WTC11 (cell line): ENCODE data around the gene GASK1B.

Source experiments
- CTCF ChIP-seq: fragments of 200-600 bp; IDR thresholded peaks from 2 replicates; pipeline ENCODE4 v1.8.0; 2022; ENCODE audit warnings: antibody characterized with exemption
- E2F5 ChIP-seq: sonication (generic); formaldehyde crosslinking; IDR thresholded peaks from 2 replicates; pipeline ENCODE4 v1.8.1; 2022; ENCODE audit warnings: mild to moderate bottlenecking, moderate library complexity, missing genetic modification reagents
- HMGXB4 ChIP-seq: sonication (generic); formaldehyde crosslinking; IDR thresholded peaks from 2 replicates; pipeline ENCODE4 v1.8.1; 2023; ENCODE audit warnings: mild to moderate bottlenecking, moderate library complexity, missing genetic modification reagents
- JUN ChIP-seq: sonication (generic); formaldehyde crosslinking; IDR thresholded peaks from 2 replicates; pipeline ENCODE4 v1.8.0; 2023; ENCODE audit warnings: mild to moderate bottlenecking, missing genetic modification reagents
- ZBTB21 ChIP-seq: sonication (generic); formaldehyde crosslinking; IDR thresholded peaks from 2 replicates; pipeline ENCODE4 v1.8.1; 2023; ENCODE audit warnings: mild to moderate bottlenecking, missing genetic modification reagents, borderline replicate concordance
- ZNF232 ChIP-seq: sonication (generic); formaldehyde crosslinking; IDR thresholded peaks from 2 replicates; pipeline ENCODE4 v1.8.0; 2022; ENCODE audit warnings: mild to moderate bottlenecking, missing genetic modification reagents
- ZNF671 ChIP-seq: fragments of 250-450 bp; sonication (Bioruptor Pico); IDR thresholded peaks from 2 replicates; pipeline ENCODE4 v1.8.0; 2021; ENCODE audit warnings: mild to moderate bottlenecking
- TF ChIP-seq, protein P1 (sequence below): sonication (generic); formaldehyde crosslinking; IDR thresholded peaks from 2 replicates; pipeline ENCODE4 v1.8.0; 2022; ENCODE audit warnings: mild to moderate bottlenecking, missing genetic modification reagents
- TF ChIP-seq, protein P2 (sequence below): sonication (generic); formaldehyde crosslinking; IDR thresholded peaks from 2 replicates; pipeline ENCODE4 v1.8.1; 2022; ENCODE audit warnings: low read depth, missing genetic modification reagents, borderline replicate concordance
- TF ChIP-seq, protein P3 (sequence below): fragments of 250-450 bp; sonication (Bioruptor Pico); IDR thresholded peaks from 2 replicates; pipeline ENCODE4 v1.9.0; 2021; ENCODE audit warnings: moderate library complexity, mild to moderate bottlenecking, inconsistent platforms, borderline replicate concordance

GRCh38 chr4:158170691-158171561 lies 1.9 kb downstream of the GASK1B start:
- TF ChIP-seq ZBTB21 (CRISPR knock-in tag) (no peak), HMGXB4 (CRISPR knock-in tag) (no peak), CTCF (peak; percentile 86), ZNF671 (0 out of 2 replicates have a peak, but pooled peaks have one; percentile 41), E2F5 (CRISPR knock-in tag) (no peak), JUN (CRISPR knock-in tag) (no peak), ZNF232 (CRISPR knock-in tag) (no peak)
- TF ChIP-seq, protein P1, sequence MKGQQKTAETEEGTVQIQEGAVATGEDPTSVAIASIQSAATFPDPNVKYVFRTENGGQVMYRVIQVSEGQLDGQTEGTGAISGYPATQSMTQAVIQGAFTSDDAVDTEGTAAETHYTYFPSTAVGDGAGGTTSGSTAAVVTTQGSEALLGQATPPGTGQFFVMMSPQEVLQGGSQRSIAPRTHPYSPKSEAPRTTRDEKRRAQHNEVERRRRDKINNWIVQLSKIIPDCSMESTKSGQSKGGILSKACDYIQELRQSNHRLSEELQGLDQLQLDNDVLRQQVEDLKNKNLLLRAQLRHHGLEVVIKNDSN (CRISPR knock-in tag), result no peak
- TF ChIP-seq, protein P2, sequence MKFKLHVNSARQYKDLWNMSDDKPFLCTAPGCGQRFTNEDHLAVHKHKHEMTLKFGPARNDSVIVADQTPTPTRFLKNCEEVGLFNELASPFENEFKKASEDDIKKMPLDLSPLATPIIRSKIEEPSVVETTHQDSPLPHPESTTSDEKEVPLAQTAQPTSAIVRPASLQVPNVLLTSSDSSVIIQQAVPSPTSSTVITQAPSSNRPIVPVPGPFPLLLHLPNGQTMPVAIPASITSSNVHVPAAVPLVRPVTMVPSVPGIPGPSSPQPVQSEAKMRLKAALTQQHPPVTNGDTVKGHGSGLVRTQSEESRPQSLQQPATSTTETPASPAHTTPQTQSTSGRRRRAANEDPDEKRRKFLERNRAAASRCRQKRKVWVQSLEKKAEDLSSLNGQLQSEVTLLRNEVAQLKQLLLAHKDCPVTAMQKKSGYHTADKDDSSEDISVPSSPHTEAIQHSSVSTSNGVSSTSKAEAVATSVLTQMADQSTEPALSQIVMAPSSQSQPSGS, result no peak
- TF ChIP-seq, protein P3, sequence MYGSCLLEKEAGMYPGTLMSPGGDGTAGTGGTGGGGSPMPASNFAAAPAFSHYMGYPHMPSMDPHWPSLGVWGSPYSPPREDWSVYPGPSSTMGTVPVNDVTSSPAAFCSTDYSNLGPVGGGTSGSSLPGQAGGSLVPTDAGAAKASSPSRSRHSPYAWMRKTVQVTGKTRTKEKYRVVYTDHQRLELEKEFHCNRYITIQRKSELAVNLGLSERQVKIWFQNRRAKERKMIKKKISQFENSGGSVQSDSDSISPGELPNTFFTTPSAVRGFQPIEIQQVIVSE (CRISPR knock-in tag), result no peak
